GM13976 (cell line): ENCODE results near the gene SPATA6.
"Not testable (repeated sequence)": the region's sequence is repeated elsewhere in the genome, so short reads cannot be mapped to it uniquely, and the experiment has no call there.

Experiments
- DNase-seq: peaks from one replicate; pipeline ENCODE4 v3.0.0; 2012; ENCODE audit warnings: low spot score
- in situ Hi-C: fragments of 300-500 bp; cut with MboI; formaldehyde crosslinking; loops from one replicate; pipeline ENCODE4 v1.12.0; 2022; ENCODE audit warnings: low sequenced_read_pairs, mixed read lengths, inconsistent platforms; ENCODE audit not compliant: unreplicated experiment
- TF ChIP-seq, protein P1 (sequence below): IDR thresholded peaks from 2 replicates; pipeline ENCODE4 v1.5.1; 2012; ENCODE audit warnings: borderline replicate concordance, mild to moderate bottlenecking; ENCODE audit not compliant: insufficient read depth; ENCODE audit errors: extremely low read depth, missing control alignments, control extremely low read depth

Gene SPATA6

GRCh38 chr1:48480504-48480903, 8.5 kb upstream of the SPATA6 start:
- in situ Hi-C loops = no loop called here
- DNase-seq = no peak
- TF ChIP-seq, protein P1, sequence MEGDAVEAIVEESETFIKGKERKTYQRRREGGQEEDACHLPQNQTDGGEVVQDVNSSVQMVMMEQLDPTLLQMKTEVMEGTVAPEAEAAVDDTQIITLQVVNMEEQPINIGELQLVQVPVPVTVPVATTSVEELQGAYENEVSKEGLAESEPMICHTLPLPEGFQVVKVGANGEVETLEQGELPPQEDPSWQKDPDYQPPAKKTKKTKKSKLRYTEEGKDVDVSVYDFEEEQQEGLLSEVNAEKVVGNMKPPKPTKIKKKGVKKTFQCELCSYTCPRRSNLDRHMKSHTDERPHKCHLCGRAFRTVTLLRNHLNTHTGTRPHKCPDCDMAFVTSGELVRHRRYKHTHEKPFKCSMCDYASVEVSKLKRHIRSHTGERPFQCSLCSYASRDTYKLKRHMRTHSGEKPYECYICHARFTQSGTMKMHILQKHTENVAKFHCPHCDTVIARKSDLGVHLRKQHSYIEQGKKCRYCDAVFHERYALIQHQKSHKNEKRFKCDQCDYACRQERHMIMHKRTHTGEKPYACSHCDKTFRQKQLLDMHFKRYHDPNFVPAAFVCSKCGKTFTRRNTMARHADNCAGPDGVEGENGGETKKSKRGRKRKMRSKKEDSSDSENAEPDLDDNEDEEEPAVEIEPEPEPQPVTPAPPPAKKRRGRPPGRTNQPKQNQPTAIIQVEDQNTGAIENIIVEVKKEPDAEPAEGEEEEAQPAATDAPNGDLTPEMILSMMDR = no peak

DNA sequence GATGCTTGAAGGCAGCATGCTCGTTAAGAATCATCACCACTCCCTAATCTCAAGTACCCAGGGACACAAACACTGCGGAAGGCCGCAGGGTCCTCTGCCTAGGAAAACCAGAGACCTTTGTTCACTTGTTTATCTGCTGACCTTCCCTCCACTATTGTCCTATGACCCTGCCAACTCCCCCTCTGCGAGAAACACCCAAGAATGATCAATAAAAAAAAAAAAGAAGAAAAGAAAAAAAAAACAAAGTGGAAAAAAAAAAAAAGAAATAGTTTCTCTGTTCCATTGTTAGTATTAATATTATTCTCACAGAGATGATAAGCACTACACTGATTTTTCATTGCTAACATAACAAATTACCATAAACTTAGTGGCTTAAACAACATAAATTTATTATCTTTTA, 8.0 kb upstream of the SPATA6 start:
- DNase-seq, in situ Hi-C loops: not testable (repeated sequence)

GRCh38 chr1:48472638-48473037, 634 bp upstream of the SPATA6 start:
- TF ChIP-seq, protein P1 = no peak
- DNase-seq = no peak
- in situ Hi-C loops = no loop called here

GRCh38 chr1:48470950-48471690, 884 bp downstream of the SPATA6 start:
- no peak for DNase-seq
- in situ Hi-C loops = no loop called here
- TF ChIP-seq, protein P1 = no peak

DNA sequence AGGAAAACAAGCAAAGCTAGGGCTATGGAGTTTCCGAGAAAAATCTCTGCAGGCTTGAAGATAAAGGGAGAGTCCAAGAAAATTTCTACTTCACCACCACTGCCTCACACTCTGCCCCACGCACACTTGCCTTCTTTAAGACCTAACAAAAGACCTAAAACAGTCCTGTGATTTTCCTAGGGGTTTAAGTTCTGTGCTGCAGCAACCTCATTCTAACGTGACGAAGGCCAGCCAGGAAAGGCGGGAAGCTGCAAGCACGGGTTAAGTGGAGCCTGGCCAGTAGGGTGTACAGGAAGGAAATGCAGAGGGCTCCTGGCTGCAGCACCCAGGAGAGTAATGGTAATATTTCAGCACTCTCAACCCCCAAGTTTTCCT, 1.5 kb downstream of the SPATA6 start:
- DNase-seq = no peak
- TF ChIP-seq, protein P1 = no peak
- in situ Hi-C loops = no loop called here

GRCh38 chr1:48469616-48470480, 2.2 kb downstream of the SPATA6 start:
- TF ChIP-seq, protein P1 = no peak
- in situ Hi-C loops = no loop called here
- no peak for DNase-seq

GRCh38 chr1:48466594-48466993, 5.4 kb downstream of the SPATA6 start:
- TF ChIP-seq, protein P1 = no peak
- DNase-seq = no peak
- in situ Hi-C loops = no loop called here
